GDM1 (cell line): Measurements from ENCODE around the gene TAS1R1.
A peak's percentile ranks its signal among the peaks of the same experiment; 100 is the strongest.

ENCODE experiments used
- DNase-seq: peaks from one replicate; lab custom pipeline; 2025; lab: John Stamatoyannopoulos, UW

TAS1R1 gene

DNA sequence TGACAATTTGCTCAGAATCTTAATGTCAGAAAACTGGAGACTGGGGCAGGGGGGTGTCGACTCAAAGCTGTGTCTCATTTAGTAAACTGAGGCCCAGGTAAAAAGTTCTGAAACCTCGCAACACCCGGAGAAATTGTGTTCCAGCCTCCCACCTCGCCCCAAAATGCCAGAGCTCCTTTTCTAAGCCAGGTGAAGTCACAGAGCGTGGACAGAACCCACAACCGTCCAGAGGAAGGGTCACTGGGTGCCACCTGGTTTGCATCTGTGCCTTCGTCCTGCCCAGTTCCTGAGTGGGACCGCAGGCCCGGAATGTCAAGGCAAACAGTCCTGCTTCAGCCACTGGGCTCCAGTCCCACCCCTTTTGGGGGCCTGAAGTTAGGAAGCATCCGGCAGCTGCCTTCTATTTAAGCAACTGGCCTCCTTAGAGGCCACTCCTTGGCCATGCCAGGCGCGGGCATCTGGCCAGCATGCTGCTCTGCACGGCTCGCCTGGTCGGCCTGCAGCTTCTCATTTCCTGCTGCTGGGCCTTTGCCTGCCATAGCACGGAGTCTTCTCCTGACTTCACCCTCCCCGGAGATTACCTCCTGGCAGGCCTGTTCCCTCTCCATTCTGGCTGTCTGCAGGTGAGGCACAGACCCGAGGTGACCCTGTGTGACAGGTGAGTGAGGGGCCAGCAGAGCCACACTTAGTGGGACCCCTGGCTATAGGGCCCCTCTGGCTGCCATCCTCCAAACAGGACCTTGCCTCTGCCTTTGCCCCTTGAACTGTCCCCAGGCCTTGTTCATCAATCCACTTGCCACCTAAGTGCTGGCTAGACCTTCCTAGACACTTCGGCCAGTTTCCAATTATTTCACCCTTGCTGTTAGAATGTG lies at the start of gene TAS1R1:
Gene TAS1R1, plus strand, starts transcription at position 401 of the 872 bp plus-strand sequence. Its CDS starts 67 bp downstream, at position 468.
- DNase-seq = no peak

DNA sequence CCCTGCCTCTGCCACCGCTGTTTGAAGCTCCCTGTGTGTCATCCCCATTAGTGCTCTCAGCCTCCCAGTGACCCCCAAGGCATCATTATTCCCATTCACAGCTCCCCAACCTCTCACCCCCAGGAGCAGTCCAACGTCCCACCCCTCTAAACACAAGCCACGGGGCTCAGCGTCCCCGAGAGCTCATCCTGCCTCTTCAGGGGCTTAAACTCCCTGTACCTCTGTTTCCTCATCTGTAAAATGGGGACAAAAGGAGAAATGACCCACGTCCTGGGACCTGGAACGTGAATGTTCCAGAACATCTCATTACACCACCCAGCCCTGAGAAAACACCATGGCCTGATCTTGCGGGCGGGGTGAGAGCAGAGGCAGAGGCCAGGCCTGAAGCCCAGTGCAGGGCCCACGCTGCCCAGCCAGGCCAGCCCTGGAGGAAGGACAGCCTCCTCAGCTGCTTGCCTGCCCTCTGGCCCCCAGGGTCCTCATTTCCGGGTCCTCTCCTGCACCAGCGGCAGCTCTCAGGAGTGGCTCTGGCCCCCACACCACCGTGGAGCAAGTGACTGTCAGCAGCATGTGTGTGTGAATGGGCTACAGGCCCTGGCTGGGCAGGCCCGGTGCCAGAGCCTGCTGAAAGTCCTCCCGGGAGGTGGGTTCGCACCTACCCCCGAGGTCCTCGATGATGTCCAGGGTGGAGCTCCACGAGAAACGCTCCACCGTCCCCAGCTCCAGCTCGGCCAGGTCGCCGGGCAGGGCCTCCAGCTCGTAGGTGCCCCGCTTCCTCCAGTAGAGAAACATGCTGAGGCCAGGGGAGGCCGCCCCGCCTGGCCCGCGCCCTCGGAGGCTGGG lies 49.5 kb upstream of the TAS1R1 start:
- DNase-seq = no peak

DNA sequence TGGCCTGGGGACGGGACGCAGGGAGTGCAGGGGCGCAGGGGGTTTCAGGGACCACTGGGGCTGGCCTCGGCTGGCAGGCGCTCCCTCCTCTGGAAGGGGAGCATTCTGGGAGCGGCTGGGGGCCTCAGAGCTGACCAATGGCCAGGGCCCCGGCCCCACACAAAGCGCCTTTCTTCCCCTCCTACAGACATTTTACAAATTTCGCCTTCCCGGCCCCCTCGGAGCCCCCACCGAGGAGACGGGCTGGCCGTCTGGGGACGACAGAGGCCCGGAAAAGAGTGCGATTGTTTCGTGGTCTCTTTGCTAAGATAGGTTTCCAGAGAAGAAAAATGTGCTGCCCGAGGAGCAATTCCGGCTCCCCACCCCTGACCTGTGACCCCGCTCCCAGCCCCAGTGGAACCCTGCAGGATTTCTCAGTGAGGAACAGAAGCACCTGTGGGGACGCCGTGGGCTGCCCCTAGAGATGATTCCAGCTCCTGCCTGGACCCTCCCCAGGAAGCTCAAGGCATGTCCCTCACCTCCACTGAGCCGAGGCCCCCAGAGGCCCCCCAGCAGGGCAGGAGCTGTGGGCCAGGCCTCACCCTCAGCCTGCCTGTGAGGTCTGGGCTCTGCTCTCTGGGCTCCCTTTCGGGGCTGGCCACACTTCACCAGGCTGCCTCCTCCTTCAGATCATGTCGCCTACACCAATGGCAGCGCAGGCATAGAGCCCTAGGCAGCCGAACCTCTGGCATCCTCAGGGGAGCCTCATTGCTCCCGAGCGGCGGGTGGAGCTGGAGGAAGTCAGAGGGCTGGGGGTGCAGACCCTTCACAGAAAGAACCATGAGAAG lies 48.7 kb upstream of the TAS1R1 start:
- DNase-seq = no peak

DNA sequence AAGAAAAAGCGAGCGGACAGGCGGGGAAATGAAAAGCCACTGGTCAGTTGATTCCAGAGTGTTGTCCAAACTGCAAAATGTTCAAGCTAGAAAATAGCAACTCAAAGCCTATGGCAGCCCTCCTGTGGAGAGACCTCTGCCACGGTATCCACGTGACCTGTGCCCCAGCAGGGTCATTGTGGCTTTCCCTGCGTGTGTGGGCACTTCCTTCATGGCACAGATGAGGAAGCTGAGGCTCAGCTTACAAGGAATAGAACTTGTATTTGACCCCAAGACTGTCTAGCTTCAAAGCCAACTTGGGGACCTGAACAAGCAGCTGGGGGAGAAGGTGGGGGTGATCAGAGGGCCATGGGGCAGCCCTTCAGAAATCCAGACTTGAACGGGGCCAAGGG lies 48.1 kb upstream of the TAS1R1 start:
- peak; percentile 47 for DNase-seq

DNA sequence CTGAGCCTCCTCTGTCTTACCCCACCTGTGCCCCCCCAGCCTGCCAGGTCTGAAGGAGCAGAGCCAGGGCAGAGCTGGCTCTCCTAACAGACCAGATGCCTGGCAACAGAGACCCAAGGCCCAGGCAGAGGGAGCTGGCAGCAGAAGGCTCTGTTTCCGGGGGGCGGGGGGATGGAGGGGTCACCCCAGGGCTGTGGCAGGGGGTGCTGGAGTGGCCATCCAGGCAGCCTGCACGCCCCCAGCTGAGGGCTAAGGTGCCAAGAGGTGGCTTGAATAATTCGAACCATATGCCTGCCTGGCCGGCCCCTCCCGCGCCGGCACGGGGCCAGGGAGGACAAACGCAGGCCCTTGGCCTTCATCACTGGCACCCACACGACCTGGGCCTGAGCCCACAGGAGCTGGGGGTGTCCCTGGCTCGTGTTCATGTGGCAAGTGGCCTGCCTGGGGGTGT lies 47.6 kb upstream of the TAS1R1 start:
- DNase-seq = no peak

DNA sequence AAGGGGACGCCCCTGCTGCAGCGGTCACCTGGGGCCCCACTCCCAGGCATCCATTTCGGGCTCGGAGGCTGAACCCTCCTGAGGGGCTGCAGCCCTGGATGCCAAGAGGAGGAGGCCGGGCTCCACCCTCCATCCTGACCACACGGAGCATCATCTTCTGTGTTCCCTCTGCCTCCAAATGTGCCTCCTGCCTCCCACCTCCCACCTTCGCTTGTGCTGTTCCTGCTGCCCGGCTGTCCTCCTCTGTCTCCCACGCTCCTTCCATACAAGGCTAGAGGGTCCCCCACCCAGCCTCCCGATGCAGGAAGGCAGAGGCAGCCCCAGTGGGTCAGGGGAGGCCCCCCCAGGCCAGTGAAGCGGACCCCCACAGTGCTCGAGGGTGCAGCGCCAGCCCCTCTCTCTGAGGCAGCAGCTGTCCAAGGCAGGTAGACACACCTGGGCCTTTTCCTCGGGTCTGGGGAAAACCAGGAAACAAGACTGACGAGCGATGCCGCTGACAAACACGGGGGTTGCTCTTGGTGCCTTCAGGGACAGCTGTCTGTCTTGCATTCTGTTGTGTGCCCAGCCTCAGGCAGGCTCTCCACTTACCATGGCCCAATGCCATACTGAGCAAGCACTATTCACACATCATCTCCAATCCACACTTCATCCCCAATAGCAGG lies 46.8 kb upstream of the TAS1R1 start:
- DNase-seq = no peak

DNA sequence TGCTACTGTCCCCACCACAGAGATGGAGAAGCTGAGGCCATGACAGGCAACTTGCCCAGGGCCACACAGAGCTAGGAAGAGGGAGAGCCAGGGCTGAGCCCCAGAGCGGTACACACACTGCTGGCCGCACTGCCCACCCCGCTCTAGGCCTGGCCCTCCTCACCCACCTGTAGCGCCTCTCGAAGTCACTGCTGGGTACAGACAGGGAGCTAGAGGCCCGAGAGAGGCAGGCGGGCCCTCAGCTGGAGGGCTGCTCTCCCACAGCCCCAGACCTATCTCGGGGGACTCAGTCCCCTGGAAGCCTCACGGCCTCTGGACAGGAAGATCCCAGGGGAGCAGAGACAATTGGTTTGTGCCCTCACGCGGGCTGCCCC lies 46.3 kb upstream of the TAS1R1 start:
- no peak for DNase-seq

DNA sequence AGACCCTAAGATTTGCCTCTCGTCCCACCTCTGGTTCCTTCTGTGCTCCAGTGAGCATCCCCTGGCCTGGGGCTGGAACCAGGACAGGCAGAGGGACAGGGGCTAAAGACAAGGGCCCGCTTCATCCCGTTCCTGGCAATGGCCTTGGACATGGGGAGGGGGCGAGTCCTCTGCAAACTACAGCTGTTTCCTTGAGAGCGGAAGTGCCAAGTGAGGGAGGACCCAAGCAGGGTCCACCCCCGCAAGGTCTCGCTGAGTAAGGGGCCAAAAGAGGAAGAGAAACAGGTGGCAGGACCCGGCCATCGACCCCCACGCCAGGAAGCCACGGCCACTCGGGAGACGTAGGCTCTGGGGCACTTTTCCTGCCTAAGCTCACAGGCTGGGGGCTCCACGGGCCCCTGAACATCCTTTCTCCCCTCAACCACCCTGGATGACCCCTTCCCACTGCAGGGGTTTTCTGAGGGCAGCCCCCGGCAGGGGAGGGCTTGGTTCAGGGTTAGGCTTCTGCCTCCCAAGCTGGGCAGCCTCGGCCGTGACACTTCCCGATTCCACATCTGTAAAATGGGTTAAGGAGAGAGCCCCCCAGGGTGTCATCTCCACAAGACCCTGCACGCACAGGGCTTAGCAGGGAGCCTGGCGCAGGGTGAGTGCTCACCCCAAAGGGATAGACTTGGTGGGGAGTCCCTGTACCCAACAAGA lies 45.7 kb upstream of the TAS1R1 start:
- DNase-seq = no peak

DNA sequence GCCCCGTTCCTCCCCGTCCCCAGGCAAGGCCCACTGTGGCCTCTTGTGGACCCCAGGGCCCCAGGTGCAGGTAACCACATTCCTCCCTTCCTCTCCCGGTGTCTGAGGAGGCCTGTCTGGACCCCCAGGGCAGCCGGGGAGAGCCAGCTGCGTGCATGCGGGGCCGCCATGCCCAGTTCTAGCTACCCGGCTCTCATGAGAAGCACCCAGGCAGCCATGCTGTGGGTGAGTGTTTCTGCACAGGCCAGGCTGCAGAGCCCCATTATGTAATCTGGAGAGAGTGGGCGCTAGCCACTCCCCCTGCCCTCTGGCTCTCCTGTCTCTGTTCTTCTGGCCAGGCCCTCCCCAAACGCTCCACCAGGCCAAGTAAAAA lies 45.2 kb upstream of the TAS1R1 start:
- no peak for DNase-seq

DNA sequence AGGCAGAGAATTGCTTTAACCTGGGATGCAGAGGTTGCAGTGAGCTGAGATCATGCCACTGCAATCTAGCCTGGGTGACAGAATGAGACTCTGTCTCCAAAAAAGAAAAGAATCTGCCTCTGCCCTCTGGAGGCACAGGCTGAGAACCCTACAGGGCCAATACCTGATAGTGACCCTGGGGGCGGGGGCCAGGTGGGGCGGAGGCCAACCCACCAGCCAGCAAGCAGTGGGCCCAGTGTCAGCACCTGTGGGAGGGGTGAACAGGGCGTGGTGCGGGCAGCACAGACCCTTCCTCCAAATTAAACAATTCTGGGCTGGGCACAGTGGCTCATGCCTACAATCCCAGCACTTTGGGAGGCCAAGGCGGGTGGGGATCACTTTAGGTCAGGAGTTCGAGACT lies 44.6 kb upstream of the TAS1R1 start:
- no peak for DNase-seq

DNA sequence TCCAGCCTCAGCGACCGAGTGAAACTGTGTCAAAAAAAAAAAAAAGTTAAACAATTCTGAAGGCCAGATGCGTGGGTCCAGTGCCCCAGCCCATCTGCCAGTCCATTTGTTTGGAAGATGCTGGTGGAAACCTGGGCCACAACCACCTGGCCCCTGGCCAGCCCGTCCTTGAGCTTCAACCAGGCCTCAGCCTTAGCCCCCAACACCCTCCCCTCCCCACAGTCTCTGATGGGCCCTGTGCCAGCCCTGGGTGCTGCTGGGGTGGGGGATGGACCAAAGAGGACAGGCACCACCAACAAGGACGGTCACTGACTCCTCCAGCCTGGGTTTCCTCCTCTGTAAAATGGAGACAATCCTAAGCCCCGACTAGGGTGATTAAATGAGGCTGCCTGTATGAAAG lies 44.1 kb upstream of the TAS1R1 start:
- DNase-seq = no peak

DNA sequence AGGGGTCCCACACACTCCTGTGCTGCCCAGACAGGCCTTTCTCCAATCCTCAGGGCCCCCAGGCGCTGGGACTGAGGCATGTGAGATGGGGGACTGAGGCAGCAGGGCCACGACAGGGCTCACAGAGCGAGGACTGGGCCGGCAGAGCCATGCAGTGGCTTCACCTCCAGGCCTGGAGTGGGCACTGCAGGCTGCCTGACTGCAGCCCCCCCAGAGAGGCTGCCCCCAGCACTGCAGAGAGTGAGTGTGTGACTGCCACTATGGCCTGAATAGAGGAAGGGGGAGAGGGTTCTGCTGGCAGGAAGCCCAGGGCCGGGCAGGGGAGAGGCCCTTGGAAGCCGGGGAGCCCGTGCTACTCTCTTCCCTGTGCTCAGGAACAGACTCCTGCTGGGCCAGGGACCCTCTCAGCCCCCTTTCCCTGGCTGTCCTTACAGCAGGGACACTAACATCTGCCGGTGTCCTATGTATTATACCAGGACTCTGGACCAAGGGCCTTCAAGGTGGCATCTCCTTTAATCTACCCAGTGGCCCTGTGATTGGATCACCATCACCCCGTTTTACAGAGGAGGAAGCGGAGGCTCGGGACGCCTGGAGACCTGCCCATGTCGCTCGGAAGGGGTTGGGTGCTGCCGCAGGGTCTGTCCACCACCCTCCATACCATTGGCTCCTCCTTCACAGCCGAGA lies 43.4 kb upstream of the TAS1R1 start:
- no peak for DNase-seq

DNA sequence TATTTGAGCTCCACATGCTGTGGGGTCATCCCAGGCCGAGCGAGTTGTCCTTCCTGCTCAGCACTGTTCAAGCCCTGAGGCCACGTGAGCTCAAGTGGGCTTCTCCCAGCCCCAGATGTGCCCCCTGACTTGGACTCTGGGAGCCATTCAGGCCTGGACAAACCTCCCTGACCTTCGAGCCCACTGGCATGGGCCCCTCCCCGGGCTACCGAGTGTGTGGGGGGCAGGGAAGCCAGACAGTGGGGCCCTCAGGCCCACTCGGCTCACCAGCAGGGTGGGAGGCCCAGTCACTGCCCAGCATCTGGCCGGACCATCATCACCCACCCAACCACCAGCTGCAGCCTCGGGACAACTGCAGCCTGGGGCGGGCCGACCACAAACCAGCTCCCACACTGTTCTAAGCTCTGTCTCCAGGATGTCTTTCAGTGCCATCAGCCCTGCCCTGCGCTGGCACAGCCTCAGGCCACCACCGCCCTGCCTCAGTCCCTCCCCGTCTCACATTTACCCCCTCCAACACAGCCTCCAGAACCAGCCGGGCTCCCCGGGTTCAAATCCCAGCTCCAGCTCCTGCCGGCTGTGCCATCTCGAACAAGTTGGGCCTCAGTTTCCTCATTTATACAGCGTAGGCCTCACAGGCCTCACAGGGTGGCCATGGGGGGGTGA lies 42.7 kb upstream of the TAS1R1 start:
- no peak for DNase-seq

DNA sequence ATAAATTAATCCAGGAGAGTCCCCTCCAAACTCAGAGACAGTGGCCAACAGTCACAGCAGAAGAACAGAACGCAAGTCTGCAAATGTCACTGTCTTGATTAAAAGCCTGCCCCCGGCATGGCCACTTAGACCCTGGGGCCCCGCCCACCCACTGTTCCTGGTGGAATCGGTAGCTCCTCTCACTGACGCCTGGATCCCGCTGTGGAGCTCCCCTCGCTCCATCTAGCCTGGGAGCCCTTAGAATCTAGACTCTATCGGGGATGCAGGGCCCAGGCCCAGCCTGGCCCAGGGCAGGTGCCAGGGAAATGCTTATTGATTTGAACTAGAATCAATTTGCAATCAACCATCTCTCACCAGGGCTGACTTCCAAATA lies 42.2 kb upstream of the TAS1R1 start:
- no peak for DNase-seq

DNA sequence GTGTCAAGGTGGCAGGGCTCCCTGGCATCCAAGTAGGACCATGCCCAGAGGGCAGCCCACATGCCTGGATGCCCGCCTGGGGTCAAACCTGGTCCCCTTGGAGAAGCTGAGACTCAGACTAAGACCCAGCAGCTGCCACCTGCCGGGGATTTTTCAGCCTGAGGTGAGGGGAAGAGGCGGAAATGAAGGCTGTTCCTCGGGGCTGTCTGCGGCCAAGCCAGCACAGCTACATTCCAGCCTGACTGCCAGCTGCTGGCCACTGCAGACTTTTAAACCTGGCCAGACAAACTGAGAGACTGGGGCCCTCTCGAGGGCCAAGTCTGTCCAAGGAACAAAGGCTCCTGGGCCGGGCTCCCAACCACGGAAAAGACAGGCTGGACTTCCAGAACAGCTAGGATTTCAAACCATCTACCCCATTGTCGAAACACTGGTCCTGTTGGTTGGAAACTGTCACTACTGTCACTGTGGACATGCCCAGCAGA lies 41.7 kb upstream of the TAS1R1 start:
- no peak for DNase-seq

DNA sequence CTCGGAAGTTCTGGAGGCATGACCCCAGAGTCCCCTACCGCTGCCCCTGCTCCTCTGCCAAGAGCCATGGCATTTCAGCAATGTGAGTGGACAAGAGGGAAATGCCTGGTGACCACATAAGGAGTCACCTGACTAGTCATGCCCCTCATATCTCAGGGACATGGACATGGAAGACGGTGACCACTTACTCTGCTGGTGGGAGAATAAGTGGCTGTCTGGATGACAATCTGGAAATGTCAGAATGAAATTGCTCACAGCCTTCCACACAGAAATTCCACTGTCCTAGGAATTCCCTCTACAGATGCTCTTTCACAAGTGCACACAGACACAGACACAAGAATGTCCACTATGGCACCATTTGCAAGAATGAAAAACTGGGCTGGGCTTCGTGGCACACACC lies 39.3 kb upstream of the TAS1R1 start:
- no peak for DNase-seq

DNA sequence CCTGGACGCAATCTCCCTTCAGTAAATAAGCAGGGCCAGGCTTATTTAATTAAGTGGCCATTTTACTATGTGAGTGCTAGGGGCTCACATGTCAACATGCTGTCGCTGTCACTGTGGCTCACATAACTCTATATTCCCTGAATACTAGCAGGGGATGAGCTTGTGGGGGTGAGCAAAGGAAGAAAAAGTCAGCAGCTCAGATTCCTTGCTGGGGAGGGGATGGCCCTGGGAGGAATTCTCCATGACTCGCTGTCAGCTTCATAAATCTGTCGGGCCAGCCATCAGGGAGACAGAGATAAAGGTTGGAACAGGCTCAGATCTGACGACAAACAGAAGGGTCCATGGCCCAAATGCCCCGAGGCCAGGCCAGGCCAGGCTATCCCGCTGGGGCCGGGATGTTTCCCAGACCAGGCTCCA lies 37.7 kb upstream of the TAS1R1 start:
- DNase-seq = no peak

DNA sequence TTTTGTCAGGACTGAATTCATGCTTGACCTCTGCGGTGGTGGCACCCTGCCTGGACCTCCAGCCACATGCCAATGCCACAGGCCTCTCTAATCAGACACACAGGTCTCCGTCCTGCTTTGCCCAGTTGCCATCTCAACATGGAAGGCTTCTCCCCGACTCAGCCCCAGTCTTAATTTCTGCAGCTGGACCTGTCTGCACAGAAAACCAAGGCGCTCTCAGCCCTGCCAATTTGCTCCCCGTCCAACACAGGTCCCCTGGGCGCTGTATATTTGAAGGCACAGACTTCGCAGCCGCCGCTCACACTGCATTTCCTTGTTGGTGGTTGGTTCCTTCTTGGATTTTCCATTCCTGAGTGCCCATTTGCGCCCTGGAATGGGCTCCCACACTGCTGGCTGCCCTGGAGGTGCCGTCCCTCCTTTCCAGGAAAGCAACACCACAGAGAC lies 35.6 kb upstream of the TAS1R1 start:
- DNase-seq = no peak

DNA sequence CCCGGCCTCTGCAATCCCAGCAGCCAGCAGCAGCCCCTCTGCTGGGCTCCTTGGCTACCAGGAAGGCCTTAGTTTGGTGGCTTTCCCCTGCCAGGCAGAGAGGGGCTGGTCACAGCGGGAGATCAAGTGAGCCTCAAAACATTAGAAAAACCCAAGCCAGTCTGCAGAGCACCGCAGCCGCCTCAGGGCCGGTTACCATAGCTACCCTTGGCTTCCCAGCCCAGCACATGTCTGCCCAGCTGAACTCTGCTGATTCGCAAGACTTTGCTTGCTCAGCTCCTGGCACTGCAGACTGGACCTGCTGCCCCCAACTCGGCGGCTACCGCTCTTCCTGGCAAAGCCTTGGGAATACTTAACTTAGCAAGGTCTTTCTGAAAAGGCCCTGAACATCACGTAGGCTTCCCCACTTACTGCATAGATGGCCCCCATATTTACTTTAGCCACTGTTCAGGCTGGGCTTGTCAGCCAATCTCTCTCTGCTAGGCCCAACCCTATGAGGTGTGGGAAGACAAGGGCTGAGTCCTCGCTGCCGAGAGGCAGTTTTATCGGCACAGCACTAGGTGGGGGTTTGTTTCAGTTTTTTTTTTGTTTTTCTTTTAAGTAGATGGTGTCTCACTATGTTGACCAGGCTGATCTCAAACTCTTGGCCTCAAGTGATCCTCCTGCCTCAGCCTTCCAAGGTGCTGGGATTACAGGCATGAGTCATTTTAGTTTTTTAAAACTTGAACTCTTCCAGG lies 35.0 kb upstream of the TAS1R1 start:
- no peak for DNase-seq
